ENCODE results near the gene DLG1. TPM values are rescaled to one million over a fixed set of nuclear protein-coding genes. Genes with fewer than 3 reads are reported as not detected.

DLG1 gene
- total and polyA plus RNA-seq, 7 donors, result 16.1 to 57.6 (median 51.3) TPM

DNA sequence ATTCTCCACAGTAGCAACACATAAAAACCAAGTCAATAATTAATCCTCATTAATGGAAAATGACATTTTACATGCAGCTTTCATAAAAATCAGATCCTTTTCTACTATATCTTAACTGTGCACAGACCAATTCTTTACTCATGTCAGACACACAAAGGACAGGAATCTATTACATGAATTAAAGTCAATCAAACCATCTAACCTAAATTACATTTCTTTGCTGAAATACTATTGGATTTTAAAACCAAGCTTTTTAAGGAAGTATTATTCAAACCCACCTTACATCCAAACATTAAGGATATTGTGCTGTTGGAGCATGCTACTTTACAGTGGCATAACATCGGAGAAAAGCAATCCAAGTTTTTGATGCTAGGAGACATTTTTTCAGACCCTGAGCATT lies 72.8 kb downstream of the DLG1 start:
- Histone ChIP-seq H3K36me3 (ENCODE audit: insufficient read depth in 1 of 2, low read depth in 1 of 2) (no peaks in the 10 kb centered on the region), H3K9me3 (no peaks in the 10 kb centered on the region), H3K4me3 (no peak overlapping the region), H3K27ac (no peak overlapping the region), H3K4me1 (peaks cover 41% of the 10 kb centered on the region), H3K27me3 (ENCODE audit: insufficient read depth in 3 of 3, low read length in 2 of 3) (no peaks in the 10 kb centered on the region)
- DNase-seq (no peak), ATAC-seq (no peak)
- intact Hi-C loops (cut with DNase I), result no loop called here
- TF ChIP-seq, protein P1, sequence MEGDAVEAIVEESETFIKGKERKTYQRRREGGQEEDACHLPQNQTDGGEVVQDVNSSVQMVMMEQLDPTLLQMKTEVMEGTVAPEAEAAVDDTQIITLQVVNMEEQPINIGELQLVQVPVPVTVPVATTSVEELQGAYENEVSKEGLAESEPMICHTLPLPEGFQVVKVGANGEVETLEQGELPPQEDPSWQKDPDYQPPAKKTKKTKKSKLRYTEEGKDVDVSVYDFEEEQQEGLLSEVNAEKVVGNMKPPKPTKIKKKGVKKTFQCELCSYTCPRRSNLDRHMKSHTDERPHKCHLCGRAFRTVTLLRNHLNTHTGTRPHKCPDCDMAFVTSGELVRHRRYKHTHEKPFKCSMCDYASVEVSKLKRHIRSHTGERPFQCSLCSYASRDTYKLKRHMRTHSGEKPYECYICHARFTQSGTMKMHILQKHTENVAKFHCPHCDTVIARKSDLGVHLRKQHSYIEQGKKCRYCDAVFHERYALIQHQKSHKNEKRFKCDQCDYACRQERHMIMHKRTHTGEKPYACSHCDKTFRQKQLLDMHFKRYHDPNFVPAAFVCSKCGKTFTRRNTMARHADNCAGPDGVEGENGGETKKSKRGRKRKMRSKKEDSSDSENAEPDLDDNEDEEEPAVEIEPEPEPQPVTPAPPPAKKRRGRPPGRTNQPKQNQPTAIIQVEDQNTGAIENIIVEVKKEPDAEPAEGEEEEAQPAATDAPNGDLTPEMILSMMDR (IDR thresholded peaks at IDR 0.05), result no peak
- 78 to 87% (median 80%) methylated on average over 1 of the region's 1 CpG for WGBS, 3 donors

GRCh38 chr3:197224034-197224444 lies 74.4 kb downstream of the DLG1 start:
- DNase-seq (no peak), ATAC-seq (peak in 3 of 4 donors; percentile 51 to 74 (median 66))
- intact Hi-C loops (cut with DNase I), result loop anchor here in 1 of 2 donors (5.0 kb wide), 1 partner anchor 283 kb away; no protein-coding TSS in a partner anchor
- Histone ChIP-seq H3K36me3 (ENCODE audit: insufficient read depth in 1 of 2, low read depth in 1 of 2) (no peaks in the 10 kb centered on the region), H3K4me3 (no peak overlapping the region), H3K27ac (no peak overlapping the region), H3K4me1 (peaks cover 37% of the 10 kb centered on the region), H3K9me3 (no peaks in the 10 kb centered on the region), H3K27me3 (ENCODE audit: insufficient read depth in 3 of 3, low read length in 2 of 3) (no peaks in the 10 kb centered on the region)
- TF ChIP-seq, protein P1 (IDR thresholded peaks at IDR 0.05), result peak; percentile 57

- no peaks in the 10 kb centered on the region for H3K36me3 ChIP-seq (ENCODE audit: insufficient read depth in 1 of 2, low read depth in 1 of 2)
- TF ChIP-seq, protein P1 (IDR thresholded peaks at IDR 0.05), result no peak
- peaks cover 37% of the 10 kb centered on the region for H3K4me1 ChIP-seq
- H3K27ac ChIP-seq, result no peak overlapping the region
- intact Hi-C loops (cut with DNase I), result loop anchor here (2.0 to 5.0 kb wide), 2 partner anchors 232 to 284 kb away; no protein-coding TSS in a partner anchor
- ATAC-seq, result peak in 2 of 4 donors; percentile 40 to 43
- H3K27me3 ChIP-seq (ENCODE audit: insufficient read depth in 3 of 3, low read length in 2 of 3), result no peaks in the 10 kb centered on the region
- 30 to 48% (median 43%) methylated on average over 5 of the region's 5 CpGs for WGBS, 3 donors
- no peaks in the 10 kb centered on the region for H3K9me3 ChIP-seq
- no peak overlapping the region for H3K4me3 ChIP-seq
- DNase-seq, result no peak
These were observed 75.5 kb downstream of the DLG1 start for GRCh38 chr3:197222937-197223370.

GRCh38 chr3:197219619-197220018 lies 78.8 kb downstream of the DLG1 start:
- Histone ChIP-seq H3K27ac (no peak overlapping the region), H3K27me3 (ENCODE audit: insufficient read depth in 3 of 3, low read length in 2 of 3) (no peaks in the 10 kb centered on the region), H3K4me3 (no peak overlapping the region), H3K9me3 (no peaks in the 10 kb centered on the region), H3K4me1 (peaks cover 52% of the 10 kb centered on the region), H3K36me3 (ENCODE audit: insufficient read depth in 1 of 2, low read depth in 1 of 2) (no peaks in the 10 kb centered on the region)
- no peak for ATAC-seq
- 78 to 87% (median 82%) methylated on average over 6 of the region's 6 CpGs for WGBS, 3 donors
- intact Hi-C loops (cut with DNase I), result loop anchor here in 1 of 2 donors (5.0 kb wide), 1 partner anchor 288 kb away; no protein-coding TSS in a partner anchor
- DNase-seq, result no peak
- TF ChIP-seq, protein P1 (IDR thresholded peaks at IDR 0.05), result no peak

DNA sequence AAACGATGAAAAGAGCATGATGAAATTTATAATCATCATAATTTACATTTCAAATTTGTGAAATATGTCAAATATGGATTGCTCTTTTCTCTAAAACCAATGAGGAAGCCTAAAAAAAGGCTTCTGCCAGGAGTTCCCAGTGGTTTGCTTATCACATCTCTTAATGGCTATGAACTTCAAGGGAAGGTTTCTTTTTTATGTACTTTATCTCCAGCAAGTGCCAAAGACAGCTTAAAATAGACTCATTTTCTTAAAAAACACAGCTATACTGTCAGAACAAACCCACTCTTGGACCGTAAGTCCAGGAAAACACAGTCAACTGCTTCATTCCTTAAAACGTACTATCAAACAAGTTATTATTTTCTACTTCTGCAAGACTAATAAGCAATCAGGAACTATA lies 80.2 kb downstream of the DLG1 start:
- no peak overlapping the region for H3K27ac ChIP-seq
- H3K27me3 ChIP-seq (ENCODE audit: insufficient read depth in 3 of 3, low read length in 2 of 3), result no peaks in the 10 kb centered on the region
- H3K4me1 ChIP-seq, result peaks cover 43% of the 10 kb centered on the region
- WGBS, 3 donors, result 84 to 93% (median 86%) methylated on average over 3 of the region's 3 CpGs
- TF ChIP-seq, protein P1 (IDR thresholded peaks at IDR 0.05), result no peak
- intact Hi-C loops (cut with DNase I), result no loop called here
- no peak overlapping the region for H3K4me3 ChIP-seq
- no peaks in the 10 kb centered on the region for H3K36me3 ChIP-seq (ENCODE audit: insufficient read depth in 1 of 2, low read depth in 1 of 2)
- DNase-seq (no peak), ATAC-seq (no peak)
- H3K9me3 ChIP-seq, result no peaks in the 10 kb centered on the region

All from psoas muscle (tissue), 8 donors.